HFFc6 (cell line): ENCODE data around the gene HBE1. TPM values are rescaled to one million over a fixed set of nuclear protein-coding genes. Genes with fewer than 3 reads are reported as not detected.

Experiments used
- DNase-seq: peaks from one replicate; pipeline ENCODE4 v3.0.0-alpha.2; 2018
- H3K27ac Mint-ChIP-seq: 2 replicates; pipeline ENCODE4 v1.8.0; 2020; ENCODE audit warnings: mild to moderate bottlenecking, mixed read lengths
- H3K27me3 Mint-ChIP-seq: 2 replicates; pipeline ENCODE4 v1.8.0; 2021; ENCODE audit warnings: mild to moderate bottlenecking, moderate library complexity, mixed read lengths; ENCODE audit not compliant: insufficient read depth
- H3K36me3 Mint-ChIP-seq: 2 replicates; pipeline ENCODE4 v1.8.0; 2021; ENCODE audit warnings: low read depth, mixed read lengths
- H3K4me1 Mint-ChIP-seq: 2 replicates; pipeline ENCODE4 v1.8.0; 2020; ENCODE audit warnings: low read depth, mixed read lengths
- H3K4me3 Mint-ChIP-seq: 2 replicates; pipeline ENCODE4 v1.8.0; 2020; ENCODE audit warnings: mild to moderate bottlenecking, moderate library complexity, mixed read lengths
- H3K9me3 Mint-ChIP-seq: 2 replicates; pipeline ENCODE4 v1.8.0; 2020; ENCODE audit warnings: mild to moderate bottlenecking, mixed read lengths
- total RNA-seq, 6 experiments: library from RNA; stranded (reverse); fragmentation: NEBNext Ultra II Directional; extraction: Animal tissue kit (Norgen Biotek cat#: 25700); gene quantifications; 2 replicates in 1 of 6; 3 replicates in 5 of 6; pipeline ENCODE4 v1.2.3, GENCODE V29; 2021
- TF ChIP-seq, protein P1 (sequence below): fragments of 200-600 bp; sonication (generic); IDR thresholded peaks from 2 replicates; pipeline ENCODE4 v1.5.0; 2021; ENCODE audit warnings: antibody characterized with exemption, mild to moderate bottlenecking

The HBE1 gene
- total RNA-seq, 6 experiments from 2014 or later = not detected

DNA sequence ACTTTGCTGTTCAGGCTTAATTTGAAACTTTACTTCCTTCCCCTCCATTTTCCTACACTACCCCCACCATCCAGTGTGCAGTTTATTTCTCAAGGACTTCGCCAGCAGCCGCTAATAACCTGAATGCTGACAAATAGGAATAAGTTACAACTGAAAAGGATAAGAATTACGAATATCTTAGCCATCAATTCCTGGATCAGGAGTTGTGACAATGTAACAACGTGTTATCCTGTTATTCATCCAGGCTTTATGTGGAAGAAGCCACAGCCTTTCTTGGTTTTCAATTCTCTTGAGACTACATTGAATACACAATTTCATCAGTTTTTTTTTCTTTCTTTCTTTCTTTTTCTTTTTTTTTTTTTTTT is 25.9 kb downstream of the HBE1 start:
- no peaks in the 10 kb centered on the region for H3K27me3 Mint-ChIP-seq
- TF ChIP-seq, protein P1, sequence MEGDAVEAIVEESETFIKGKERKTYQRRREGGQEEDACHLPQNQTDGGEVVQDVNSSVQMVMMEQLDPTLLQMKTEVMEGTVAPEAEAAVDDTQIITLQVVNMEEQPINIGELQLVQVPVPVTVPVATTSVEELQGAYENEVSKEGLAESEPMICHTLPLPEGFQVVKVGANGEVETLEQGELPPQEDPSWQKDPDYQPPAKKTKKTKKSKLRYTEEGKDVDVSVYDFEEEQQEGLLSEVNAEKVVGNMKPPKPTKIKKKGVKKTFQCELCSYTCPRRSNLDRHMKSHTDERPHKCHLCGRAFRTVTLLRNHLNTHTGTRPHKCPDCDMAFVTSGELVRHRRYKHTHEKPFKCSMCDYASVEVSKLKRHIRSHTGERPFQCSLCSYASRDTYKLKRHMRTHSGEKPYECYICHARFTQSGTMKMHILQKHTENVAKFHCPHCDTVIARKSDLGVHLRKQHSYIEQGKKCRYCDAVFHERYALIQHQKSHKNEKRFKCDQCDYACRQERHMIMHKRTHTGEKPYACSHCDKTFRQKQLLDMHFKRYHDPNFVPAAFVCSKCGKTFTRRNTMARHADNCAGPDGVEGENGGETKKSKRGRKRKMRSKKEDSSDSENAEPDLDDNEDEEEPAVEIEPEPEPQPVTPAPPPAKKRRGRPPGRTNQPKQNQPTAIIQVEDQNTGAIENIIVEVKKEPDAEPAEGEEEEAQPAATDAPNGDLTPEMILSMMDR = no peak
- no peak overlapping the region for H3K4me3 Mint-ChIP-seq
- no peak for DNase-seq
- H3K27ac Mint-ChIP-seq = no peak overlapping the region
- H3K9me3 Mint-ChIP-seq = no peaks in the 10 kb centered on the region
- no peaks in the 10 kb centered on the region for H3K36me3 Mint-ChIP-seq
- H3K4me1 Mint-ChIP-seq = peaks cover 34% of the 10 kb centered on the region

DNA sequence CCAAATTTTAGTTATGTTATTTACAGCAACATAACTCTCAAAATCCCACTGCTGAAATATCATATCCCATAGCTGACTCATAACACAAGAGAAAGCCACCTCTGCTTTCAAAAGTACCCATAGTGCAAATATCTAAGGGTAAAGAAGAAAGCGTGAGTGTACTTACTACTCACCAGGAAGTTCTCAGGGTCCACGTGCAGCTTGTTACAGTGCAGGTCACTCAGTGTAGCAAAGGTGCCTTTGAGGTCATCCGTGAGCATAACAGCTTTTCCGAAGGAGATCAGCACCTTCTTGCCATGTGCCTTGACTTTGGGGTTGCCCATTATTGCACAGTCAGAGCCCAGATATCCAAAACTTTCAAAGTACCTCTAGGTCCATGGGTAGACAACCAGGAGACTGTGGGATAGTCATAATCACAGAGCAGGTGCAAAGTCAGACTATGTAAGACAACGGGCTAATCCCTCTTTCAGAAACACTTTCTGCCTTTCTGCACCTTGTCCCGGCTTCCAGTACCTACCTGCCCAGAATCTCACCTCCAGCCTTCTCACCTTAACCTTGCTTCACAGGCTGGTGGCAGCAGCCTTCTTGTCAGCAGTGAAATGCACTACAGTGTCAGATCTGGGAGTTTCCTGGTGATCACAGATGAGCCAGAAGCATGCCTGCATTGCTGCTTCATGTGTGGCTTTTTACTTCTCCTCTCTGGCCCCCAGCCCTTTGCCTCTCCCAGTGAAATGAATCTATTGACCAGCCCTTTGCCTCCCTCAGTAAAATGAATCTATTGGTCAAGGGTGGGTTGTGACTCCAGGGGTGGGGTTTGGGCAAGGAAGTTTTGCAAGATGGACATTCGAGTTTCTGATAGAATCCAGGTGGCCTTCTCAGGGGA is 26.6 kb downstream of the HBE1 start:
- TF ChIP-seq, protein P1 = no peak
- no peaks in the 10 kb centered on the region for H3K9me3 Mint-ChIP-seq
- H3K4me3 Mint-ChIP-seq = no peak overlapping the region
- H3K27me3 Mint-ChIP-seq = no peaks in the 10 kb centered on the region
- H3K27ac Mint-ChIP-seq = no peak overlapping the region
- H3K36me3 Mint-ChIP-seq = no peaks in the 10 kb centered on the region
- DNase-seq = no peak
- peaks cover 34% of the 10 kb centered on the region for H3K4me1 Mint-ChIP-seq

DNA sequence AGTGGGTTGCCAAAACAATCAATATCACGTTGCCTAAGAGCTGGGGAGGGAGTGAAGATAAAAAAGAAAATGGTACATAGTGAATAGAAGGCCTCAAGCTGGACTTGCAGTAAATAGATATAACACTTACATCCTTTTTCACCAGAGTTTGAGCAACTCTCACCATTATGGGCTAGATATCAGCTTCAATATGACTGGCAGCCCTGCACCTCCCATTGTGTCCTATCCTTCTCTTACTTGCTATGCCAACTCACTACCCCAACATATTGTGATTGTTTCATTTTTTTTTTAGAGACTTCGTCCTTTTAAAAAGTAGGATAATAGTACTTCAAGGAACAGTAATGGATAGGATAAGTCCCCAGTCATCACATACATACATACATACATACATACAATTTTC is 27.5 kb downstream of the HBE1 start:
- Mint-ChIP-seq H3K4me1 (peaks cover 26% of the 10 kb centered on the region), H3K4me3 (no peak overlapping the region), H3K27me3 (no peaks in the 10 kb centered on the region), H3K27ac (no peak overlapping the region), H3K9me3 (no peaks in the 10 kb centered on the region), H3K36me3 (no peaks in the 10 kb centered on the region)
- no peak for DNase-seq
- TF ChIP-seq, protein P1 = no peak

DNA sequence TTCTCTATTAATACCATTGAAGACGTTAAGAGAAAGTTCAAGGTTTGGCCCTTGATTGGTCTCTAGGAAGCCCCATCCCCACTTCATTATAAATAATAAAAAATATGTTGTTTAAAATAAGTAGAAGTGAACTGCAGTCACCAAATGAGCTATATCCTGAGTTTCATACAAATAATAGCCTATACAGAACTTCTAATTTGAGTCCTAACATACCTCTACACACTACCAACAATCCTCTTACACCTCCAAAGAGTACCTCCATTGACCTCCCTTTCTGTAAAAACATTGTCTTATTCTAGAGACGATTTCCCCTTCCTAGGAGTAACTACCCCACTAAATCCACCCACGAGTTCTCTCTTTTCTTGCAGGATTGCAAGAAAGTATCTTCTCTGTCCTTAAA is 28.3 kb downstream of the HBE1 start:
- DNase-seq = no peak
- no peaks in the 10 kb centered on the region for H3K9me3 Mint-ChIP-seq
- no peaks in the 10 kb centered on the region for H3K27me3 Mint-ChIP-seq
- no peak overlapping the region for H3K4me3 Mint-ChIP-seq
- H3K4me1 Mint-ChIP-seq = peaks cover 18% of the 10 kb centered on the region
- TF ChIP-seq, protein P1 = no peak
- no peaks in the 10 kb centered on the region for H3K36me3 Mint-ChIP-seq
- H3K27ac Mint-ChIP-seq = no peak overlapping the region

DNA sequence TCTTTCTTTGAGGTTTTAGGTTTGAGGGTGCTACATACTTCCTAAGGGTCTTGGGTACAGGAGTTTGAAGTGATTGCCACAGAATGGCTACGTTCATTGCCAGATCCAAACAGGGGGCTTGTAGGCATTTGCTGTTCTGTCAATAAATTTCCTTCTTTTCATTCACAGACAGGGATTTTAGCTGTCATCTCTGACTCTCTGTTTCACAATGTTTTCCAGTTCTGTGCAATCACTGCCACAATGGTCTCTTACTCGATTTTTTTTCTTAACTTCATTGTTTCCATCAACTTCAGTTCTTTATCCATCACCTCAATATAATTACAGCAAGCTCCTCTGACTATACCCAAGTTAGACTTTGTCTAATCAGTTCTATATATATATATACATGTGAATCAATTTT is 29.3 kb downstream of the HBE1 start:
- TF ChIP-seq, protein P1 = no peak
- DNase-seq = no peak
- Mint-ChIP-seq H3K36me3 (no peaks in the 10 kb centered on the region), H3K27me3 (no peaks in the 10 kb centered on the region), H3K9me3 (no peaks in the 10 kb centered on the region), H3K4me3 (no peak overlapping the region), H3K4me1 (peaks cover 11% of the 10 kb centered on the region), H3K27ac (no peak overlapping the region)
